CD4-positive, alpha-beta memory T cell (primary cell): ENCODE data around the gene C2CD2. TPM values are rescaled to one million over a fixed set of nuclear protein-coding genes. Genes with fewer than 3 reads are reported as not detected.

Experiments
- CTCF ChIA-PET: fragments of 350-600 bp; sonication (Branson Sonifier 250); formaldehyde crosslinking; loops from one replicate; lab custom pipeline; 2021; ENCODE audit warnings: inconsistent platforms; ENCODE audit not compliant: partially characterized antibody; lab: Charles Lee
- POLR2A ChIA-PET: fragments of 350-600 bp; sonication (Branson Sonifier 250); formaldehyde crosslinking; loops from one replicate; lab custom pipeline; 2021; ENCODE audit not compliant: partially characterized antibody; lab: Charles Lee
- DNase-seq, 5 donors: peaks; one replicate each; pipeline versions ENCODE4 v3.0.0 to v3.0.0-alpha.2; 2020 to 2022; ENCODE audit warnings: mixed read lengths in 1 of 5
- H3K27ac ChIP-seq: one replicate; pipeline ENCODE4 v1.7.0; 2013; ENCODE audit warnings: low read depth, low read length
- H3K27me3 ChIP-seq: 2 replicates; pipeline ENCODE4 v1.7.0; 2013; ENCODE audit warnings: mild to moderate bottlenecking, low read length, moderate library complexity; ENCODE audit not compliant: insufficient read depth
- H3K36me3 ChIP-seq: 2 replicates; pipeline ENCODE4 v1.7.0; 2013; ENCODE audit warnings: mild to moderate bottlenecking, low read length, moderate library complexity; ENCODE audit not compliant: insufficient read depth
- H3K4me1 ChIP-seq: 2 replicates; pipeline ENCODE4 v1.7.0; 2013; ENCODE audit warnings: mild to moderate bottlenecking, low read length, moderate library complexity; ENCODE audit not compliant: insufficient read depth
- H3K4me3 ChIP-seq, 2 donors: one replicate each; pipeline ENCODE4 v1.7.0; 2013; ENCODE audit warnings: low read length in 2 of 2, mild to moderate bottlenecking in 1 of 2
- H3K9me3 ChIP-seq, 2 donors: one replicate each; pipeline ENCODE4 v1.7.0; 2013; ENCODE audit warnings: low read length in 2 of 2, control low read depth in 1 of 2; ENCODE audit not compliant: control insufficient read depth in 1 of 2
- H3K27ac Mint-ChIP-seq, 7 donors: one replicate each; pipeline ENCODE4 v1.8.0; 2020 to 2021; ENCODE audit warnings: mixed read lengths in 7 of 7, mild to moderate bottlenecking in 6 of 7, inconsistent platforms in 3 of 7, moderate library complexity in 3 of 7
- H3K27me3 Mint-ChIP-seq, 2 donors: one replicate each; pipeline ENCODE4 v1.8.0; 2020 to 2021; ENCODE audit warnings: mixed read lengths in 2 of 2
- H3K36me3 Mint-ChIP-seq, 2 donors: one replicate each; pipeline ENCODE4 v1.8.0; 2020 to 2021; ENCODE audit warnings: mixed read lengths in 2 of 2, inconsistent platforms in 1 of 2, mild to moderate bottlenecking in 1 of 2
- H3K4me1 Mint-ChIP-seq, 4 donors: one replicate each; pipeline ENCODE4 v1.8.0; 2020 to 2021; ENCODE audit warnings: mixed read lengths in 4 of 4, mild to moderate bottlenecking in 1 of 4
- H3K4me3 Mint-ChIP-seq, 8 donors: one replicate each; pipeline ENCODE4 v1.8.0; 2020 to 2021; ENCODE audit warnings: mixed read lengths in 8 of 8, mild to moderate bottlenecking in 7 of 8, moderate library complexity in 6 of 8, inconsistent platforms in 3 of 8
- H3K9me3 Mint-ChIP-seq, 8 donors: one replicate each; pipeline ENCODE4 v1.8.0; 2020 to 2021; ENCODE audit warnings: mixed read lengths in 8 of 8, mild to moderate bottlenecking in 5 of 8, inconsistent platforms in 3 of 8, moderate library complexity in 1 of 8
- intact Hi-C: fragments of 100-400 bp; cut with micrococcal nuclease; formaldehyde crosslinking; loops from one replicate; pipeline ENCODE4 v1.15.1; 2023
- polyA plus RNA-seq, 2 donors: library from polyadenylated mRNA; unstranded; fragments of 300-500 nt; fragmentation: Illumina TruSeq; gene quantifications; one replicate each; pipeline ENCODE4 v1.2.3, GENCODE V29; 2021
- total RNA-seq, 2 experiments: library from RNA; stranded (reverse); gene quantifications; one replicate each; pipeline ENCODE4 v1.2.3, GENCODE V29; 2021

Gene C2CD2
- total and polyA plus RNA-seq, 4 experiments from 2014 or later, result 1.9 to 11.0 (median 7.0) TPM

DNA sequence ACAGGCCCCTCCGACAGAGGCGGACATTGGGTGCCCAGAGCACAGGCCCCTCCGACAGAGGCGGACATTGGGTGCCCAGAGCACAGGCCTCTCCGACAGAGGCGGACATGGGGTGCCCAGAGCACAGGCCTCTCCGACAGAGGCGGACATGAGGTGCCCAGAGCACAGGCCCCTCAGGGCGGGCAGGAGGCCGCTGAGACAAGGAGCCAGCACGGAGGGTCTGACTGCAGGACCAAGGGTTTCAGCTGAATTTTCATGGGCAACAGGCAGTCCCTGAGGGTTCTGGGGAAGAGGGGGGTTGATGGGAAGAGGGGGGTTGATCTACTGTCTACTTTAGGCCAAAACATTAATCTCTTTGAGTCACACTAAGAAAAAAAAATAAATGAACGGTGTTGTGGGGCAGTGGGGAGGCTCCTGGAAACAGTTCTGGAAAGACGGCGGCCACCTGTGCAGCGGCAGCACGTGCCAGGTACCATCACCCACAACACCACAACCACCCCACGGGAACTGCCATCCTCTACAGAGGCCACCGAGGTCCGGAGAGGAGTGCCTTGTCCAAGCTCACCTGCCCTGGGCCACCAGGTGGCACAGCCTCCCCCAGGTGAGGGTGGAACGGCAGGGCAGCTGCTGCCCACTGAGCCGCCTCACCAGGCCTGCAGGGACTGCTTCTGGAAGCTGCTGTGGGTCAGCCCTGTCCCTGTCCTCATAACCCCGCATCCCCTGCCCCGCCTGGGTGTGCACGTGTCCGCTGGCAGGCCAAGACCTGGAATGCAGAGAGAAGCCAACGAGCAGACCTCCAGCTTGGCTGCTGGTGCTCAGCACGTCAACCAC lies 95.1 kb downstream of the C2CD2 start:
- Mint-ChIP-seq H3K27me3 (no peaks in the 10 kb centered on the region), H3K4me3 (no peak overlapping the region), H3K4me1 (peaks cover 3 to 7% (median 6%) of the 10 kb centered on the region in 4 donors), H3K36me3 (peaks cover 31 to 33% of the 10 kb centered on the region in 2 donors), H3K27ac (peak overlapping the region in 1 of 7 donors; percentile 36), H3K9me3 (no peaks in the 10 kb centered on the region)
- ChIA-PET POLR2A (no interaction called here), CTCF (interaction anchor here (2.1 kb wide), 1 partner anchor 250 kb away, joined by 5 read pairs; no protein-coding TSS in a partner anchor)
- Histone ChIP-seq H3K9me3 (no peaks in the 10 kb centered on the region), H3K4me3 (no peak overlapping the region), H3K36me3 (peaks cover 27% of the 10 kb centered on the region), H3K4me1 (no peaks in the 10 kb centered on the region), H3K27me3 (no peaks in the 10 kb centered on the region), H3K27ac (no peak overlapping the region)
- DNase-seq, result no peak
- intact Hi-C loops, result no loop called here

DNA sequence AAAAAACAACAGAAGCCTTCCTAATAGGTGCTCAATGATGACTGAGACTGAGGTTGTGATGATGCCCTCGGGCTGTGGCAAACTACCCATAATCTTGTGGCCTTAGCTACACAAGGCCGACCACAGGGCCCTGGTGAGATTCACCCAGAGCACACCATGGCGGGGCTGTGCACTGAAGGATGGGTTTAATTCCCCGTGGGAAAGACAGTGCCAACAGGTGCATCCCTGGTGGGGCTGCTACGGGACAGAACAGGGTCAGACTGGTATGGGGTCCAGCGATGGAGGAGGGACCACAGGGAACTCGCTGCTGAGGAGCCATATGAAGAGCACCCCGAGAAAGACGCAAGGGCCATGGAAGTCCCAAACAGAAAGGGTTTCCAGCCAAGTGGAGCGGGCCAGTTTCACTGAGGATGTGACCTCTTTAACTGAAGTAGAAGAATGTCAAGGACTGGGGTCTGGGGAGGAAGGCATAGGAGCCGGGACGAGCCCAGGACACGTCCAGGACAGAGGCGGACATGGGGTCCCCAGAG lies 96.0 kb downstream of the C2CD2 start:
- Histone ChIP-seq H3K4me3 (no peak overlapping the region), H3K9me3 (no peaks in the 10 kb centered on the region), H3K27me3 (no peaks in the 10 kb centered on the region), H3K27ac (no peak overlapping the region), H3K36me3 (peaks cover 30% of the 10 kb centered on the region), H3K4me1 (no peaks in the 10 kb centered on the region)
- no peak for DNase-seq
- ChIA-PET CTCF (no interaction called here), POLR2A (no interaction called here)
- H3K27me3 Mint-ChIP-seq, result no peaks in the 10 kb centered on the region
- H3K27ac Mint-ChIP-seq, result peak overlapping the region in 3 of 7 donors; percentile 7 to 84 (median 37)
- intact Hi-C loops, result no loop called here
- H3K4me3 Mint-ChIP-seq, result no peak overlapping the region
- H3K9me3 Mint-ChIP-seq, result no peaks in the 10 kb centered on the region
- H3K36me3 Mint-ChIP-seq, result peaks cover 35 to 40% of the 10 kb centered on the region in 2 donors
- H3K4me1 Mint-ChIP-seq, result peaks cover 0 to 3% (median 1%) of the 10 kb centered on the region in 4 donors

DNA sequence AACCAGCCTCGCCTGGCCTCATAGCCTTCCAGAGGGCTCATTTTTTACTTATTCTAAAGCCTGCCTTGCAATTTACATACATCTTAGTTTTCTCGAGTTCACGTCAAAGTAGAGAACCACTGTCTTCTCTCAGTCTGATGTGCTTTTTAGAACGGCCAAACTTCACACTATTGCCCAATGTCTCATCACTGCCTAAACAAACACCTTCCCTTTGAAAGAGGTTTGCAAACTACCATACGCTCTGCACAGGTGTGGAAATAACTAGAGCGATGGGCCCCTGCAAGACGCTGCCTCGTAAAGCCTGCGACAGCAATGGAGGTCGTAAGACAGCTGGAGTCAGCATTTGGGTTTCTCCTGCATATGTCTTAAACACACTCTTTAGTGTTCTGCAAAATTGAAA lies 97.2 kb downstream of the C2CD2 start:
- CTCF ChIA-PET, result interaction anchor here (0.7 to 1.3 kb wide), 2 partner anchors 15 to 18 kb away, joined by 3 read pairs; no protein-coding TSS in a partner anchor
- H3K27me3 Mint-ChIP-seq, result no peaks in the 10 kb centered on the region
- peaks cover 35 to 47% of the 10 kb centered on the region in 2 donors for H3K36me3 Mint-ChIP-seq
- intact Hi-C loops, result no loop called here
- Histone ChIP-seq H3K4me3 (no peak overlapping the region), H3K27me3 (no peaks in the 10 kb centered on the region), H3K4me1 (no peaks in the 10 kb centered on the region), H3K9me3 (no peaks in the 10 kb centered on the region), H3K27ac (no peak overlapping the region), H3K36me3 (peaks cover 34% of the 10 kb centered on the region)
- no peak overlapping the region for H3K4me3 Mint-ChIP-seq
- POLR2A ChIA-PET, result no interaction called here
- peak overlapping the region in 4 of 7 donors; percentile 13 to 53 (median 30) for H3K27ac Mint-ChIP-seq
- H3K4me1 Mint-ChIP-seq, result peaks cover 0 to 3% (median under 1%) of the 10 kb centered on the region in 4 donors
- H3K9me3 Mint-ChIP-seq, result no peaks in the 10 kb centered on the region
- no peak for DNase-seq

DNA sequence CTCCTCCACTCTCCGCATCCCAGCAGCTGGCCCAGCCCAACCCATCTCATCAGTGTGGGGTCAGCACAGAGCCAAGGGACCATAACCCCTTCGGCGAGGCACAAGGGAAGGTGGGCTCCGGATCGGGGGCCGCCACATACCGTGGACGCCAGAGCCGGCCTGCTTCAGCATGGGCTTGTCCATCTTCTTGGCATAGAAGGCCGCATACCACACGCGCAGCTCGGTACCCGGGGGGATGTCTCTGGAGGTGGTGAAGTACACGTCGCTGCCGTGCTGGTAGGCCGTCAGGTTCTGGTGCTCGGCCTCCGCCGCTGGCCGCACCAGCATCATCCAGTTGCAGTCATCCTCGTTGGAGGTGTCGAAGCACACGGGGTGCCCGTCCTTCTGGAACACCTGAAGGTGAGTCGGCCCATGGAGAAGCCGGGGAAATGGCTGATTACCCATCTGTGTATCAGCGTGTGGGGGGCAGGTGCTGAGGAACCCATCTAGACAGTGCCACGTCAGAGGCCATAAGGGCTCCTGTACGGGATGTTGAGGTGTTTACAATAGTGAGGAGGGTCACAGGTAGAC lies 99.3 kb downstream of the C2CD2 start:
- Histone ChIP-seq H3K4me3 (no peak overlapping the region), H3K9me3 (no peaks in the 10 kb centered on the region), H3K27me3 (no peaks in the 10 kb centered on the region), H3K27ac (no peak overlapping the region), H3K36me3 (peaks cover 34% of the 10 kb centered on the region), H3K4me1 (no peaks in the 10 kb centered on the region)
- Mint-ChIP-seq H3K9me3 (no peaks in the 10 kb centered on the region), H3K4me1 (peaks cover 0 to 3% (median 0%) of the 10 kb centered on the region in 4 donors), H3K27me3 (no peaks in the 10 kb centered on the region), H3K27ac (peak overlapping the region in 1 of 7 donors; percentile 22), H3K4me3 (no peak overlapping the region), H3K36me3 (peaks cover 44 to 53% of the 10 kb centered on the region in 2 donors)
- DNase-seq, result no peak
- POLR2A ChIA-PET, result no interaction called here
- intact Hi-C loops, result no loop called here
- CTCF ChIA-PET, result no interaction called here

DNA sequence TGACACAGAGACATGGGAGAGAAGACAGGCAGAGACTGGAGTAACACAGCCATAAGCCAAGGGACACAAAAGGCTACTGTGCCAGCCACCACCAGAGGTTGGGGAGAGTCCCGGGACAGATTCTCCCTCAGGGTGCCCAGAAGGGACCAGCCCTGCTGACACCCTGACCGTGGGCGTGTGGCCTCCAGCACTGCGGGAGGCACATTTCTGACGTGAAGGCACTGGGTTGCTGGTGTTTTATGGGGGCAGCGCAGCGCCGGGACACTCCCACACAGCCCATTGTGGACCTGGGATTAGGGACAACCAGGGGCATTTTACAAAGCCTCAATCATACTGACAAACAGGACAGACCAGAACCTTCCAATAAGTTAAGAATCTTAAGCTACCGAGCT lies 100.9 kb downstream of the C2CD2 start:
- no peaks in the 10 kb centered on the region for H3K4me1 ChIP-seq
- no peak overlapping the region for H3K4me3 ChIP-seq
- Mint-ChIP-seq H3K4me3 (no peak overlapping the region), H3K27me3 (no peaks in the 10 kb centered on the region), H3K36me3 (peaks cover 43 to 59% of the 10 kb centered on the region in 2 donors), H3K9me3 (peaks cover 0 to 1% (median 0%) of the 10 kb centered on the region in 8 donors), H3K4me1 (peaks cover 0 to 3% (median 0%) of the 10 kb centered on the region in 4 donors), H3K27ac (no peak overlapping the region)
- peaks cover 29% of the 10 kb centered on the region for H3K36me3 ChIP-seq
- no peaks in the 10 kb centered on the region for H3K27me3 ChIP-seq
- intact Hi-C loops, result no loop called here
- ChIA-PET CTCF (no interaction called here), POLR2A (no interaction called here)
- H3K9me3 ChIP-seq, result no peaks in the 10 kb centered on the region
- no peak for DNase-seq
- no peak overlapping the region for H3K27ac ChIP-seq

DNA sequence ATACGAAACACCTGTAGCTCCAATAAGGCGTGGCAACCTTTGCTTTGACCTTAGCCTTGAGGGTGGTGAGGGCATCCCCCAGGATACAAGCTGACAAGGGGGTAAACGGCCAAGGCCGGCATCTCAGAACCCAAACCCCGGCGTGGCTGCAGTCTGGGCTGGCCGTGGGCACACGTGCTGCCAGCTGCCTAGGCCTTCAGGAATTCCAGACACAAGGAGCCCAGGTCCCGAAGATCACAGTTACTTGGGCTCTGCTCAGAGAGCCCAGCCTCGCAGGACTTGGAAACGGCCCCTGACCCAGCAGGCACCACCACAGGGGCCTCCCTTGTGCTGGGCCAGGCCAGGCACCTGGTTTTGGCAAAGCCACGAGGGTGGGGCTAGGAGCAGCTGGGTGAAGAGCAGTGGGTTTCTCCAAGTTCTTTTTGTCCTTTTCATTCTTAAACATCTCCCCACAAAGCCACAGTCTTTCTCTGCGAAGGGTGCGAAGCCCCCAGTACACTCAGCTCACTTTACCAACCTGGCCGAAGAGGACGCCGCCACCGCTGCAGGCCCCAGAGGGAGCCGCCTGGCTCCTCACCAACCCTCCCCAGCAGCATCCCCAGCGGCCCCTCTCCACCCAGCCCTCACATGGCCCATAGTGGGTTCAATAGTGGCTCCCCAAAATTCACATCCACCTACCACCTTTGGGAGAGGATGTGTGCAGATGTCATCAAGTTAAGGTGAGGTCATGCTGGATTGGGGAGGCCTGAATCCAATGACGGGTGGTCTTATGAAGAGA lies 101.5 kb downstream of the C2CD2 start:
- Mint-ChIP-seq H3K4me3 (no peak overlapping the region), H3K36me3 (peaks cover 38 to 55% of the 10 kb centered on the region in 2 donors), H3K4me1 (peaks cover 0 to 3% (median 0%) of the 10 kb centered on the region in 4 donors), H3K27ac (no peak overlapping the region), H3K9me3 (peaks cover 0 to 1% (median 0%) of the 10 kb centered on the region in 8 donors), H3K27me3 (no peaks in the 10 kb centered on the region)
- no peak overlapping the region for H3K4me3 ChIP-seq
- intact Hi-C loops, result no loop called here
- CTCF ChIA-PET, result no interaction called here
- peaks cover 25% of the 10 kb centered on the region for H3K36me3 ChIP-seq
- no peak for DNase-seq
- no peaks in the 10 kb centered on the region for H3K4me1 ChIP-seq
- no peak overlapping the region for H3K27ac ChIP-seq
- POLR2A ChIA-PET, result no interaction called here
- no peaks in the 10 kb centered on the region for H3K27me3 ChIP-seq
- H3K9me3 ChIP-seq, result no peaks in the 10 kb centered on the region
